HG02852 (cell line): ENCODE measurements around the gene RERE.
"Not testable (repeated sequence)": the region's sequence is repeated elsewhere in the genome, so short reads cannot be mapped to it uniquely, and the experiment has no call there.

Source experiments
- ATAC-seq: cut with Tn5 transposase; IDR thresholded peaks from one replicate; pipeline ENCODE4 v1.9.1; 2021; ENCODE audit warnings: mild to moderate bottlenecking, moderate library complexity; ENCODE audit not compliant: unreplicated experiment

RERE gene

GRCh38 chr1:8621034-8621582, 196.3 kb downstream of the RERE start:
- not testable (repeated sequence) for ATAC-seq

GRCh38 chr1:8619917-8620502, 197.4 kb downstream of the RERE start:
- ATAC-seq, result not testable (repeated sequence)

DNA sequence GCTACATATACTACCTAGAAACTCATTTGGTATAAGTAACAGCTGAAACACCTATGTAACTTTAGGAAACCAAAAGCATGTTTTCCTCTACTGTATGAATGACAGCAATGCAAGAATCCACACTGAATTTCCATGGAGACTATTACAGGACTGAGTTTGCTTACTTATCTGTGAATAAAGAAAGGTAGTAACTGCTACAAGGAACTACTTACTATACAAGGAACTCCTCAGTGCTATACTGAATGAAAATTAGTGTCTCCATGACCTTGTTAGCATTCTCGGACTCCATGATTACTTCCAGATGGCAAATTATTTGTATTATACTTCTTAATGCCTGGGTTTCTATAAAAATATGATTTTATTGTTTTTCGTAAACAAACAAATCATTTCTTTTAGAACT, 198.0 kb downstream of the RERE start:
- ATAC-seq, result not testable (repeated sequence)

- ATAC-seq, result not testable (repeated sequence)
These were observed 200.6 kb downstream of the RERE start for GRCh38 chr1:8616791-8617190.

DNA sequence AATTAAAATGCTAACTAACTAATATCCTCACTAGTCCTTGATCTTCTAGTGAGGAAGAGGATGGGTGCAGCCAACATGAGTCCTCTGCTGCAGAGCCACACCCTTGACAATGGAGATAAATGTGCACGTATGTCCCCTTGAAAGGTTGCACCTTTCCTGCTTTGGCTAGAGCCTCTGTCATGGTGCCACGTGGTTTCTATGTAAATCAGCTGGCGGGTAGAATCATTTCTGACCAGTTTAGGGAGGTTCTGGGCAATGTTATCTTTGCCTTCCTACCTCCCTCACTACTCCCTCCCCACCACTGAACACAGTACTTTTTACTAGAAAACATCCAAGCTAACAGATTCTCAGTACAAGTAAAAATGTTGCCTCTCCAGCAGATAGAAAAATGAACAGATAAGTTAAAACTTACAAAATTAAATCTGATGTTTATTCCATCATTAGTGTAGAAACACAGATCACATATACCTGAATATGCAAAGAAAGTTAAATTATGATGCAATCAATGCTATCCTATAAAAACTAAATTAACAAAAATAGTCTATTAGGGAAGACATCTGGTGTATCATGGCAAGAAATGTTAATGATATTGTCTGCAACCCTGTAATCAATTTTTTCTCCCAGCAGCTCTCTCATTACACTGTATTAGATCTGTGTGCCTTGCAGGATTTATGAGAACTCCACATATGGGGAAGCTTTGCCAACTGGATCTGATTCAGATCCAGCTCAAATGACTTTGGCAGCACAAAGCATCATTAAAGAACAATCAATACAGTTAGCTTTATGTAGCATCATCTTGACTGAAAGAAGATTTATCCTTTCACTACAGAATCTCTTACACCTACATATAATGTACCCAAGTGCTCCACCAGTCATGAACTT, 205.6 kb downstream of the RERE start:
- ATAC-seq, result not testable (repeated sequence)

- ATAC-seq, result no peak
These were observed 209.5 kb downstream of the RERE start for GRCh38 chr1:8607906-8608305.

- peak; percentile 68 for ATAC-seq
These were observed 213.1 kb downstream of the RERE start for GRCh38 chr1:8604041-8604945.

DNA sequence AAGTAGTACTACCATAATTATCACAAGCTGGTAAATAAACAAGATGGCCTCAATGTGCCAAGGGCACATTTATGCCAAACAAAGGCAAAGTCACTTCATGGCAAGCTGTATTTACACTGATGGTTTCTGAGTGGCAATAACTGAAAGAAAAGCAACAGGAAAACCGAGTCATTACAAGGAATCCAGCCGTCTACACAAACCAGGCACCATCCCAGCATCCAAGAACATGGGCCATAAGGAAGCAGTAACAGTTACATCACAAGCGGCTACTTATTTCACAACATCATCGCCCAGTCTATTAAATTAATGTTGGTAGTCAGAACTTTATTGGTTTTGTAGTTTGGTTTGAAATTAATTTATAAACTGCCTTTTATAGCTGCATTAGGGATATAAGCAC, 214.2 kb downstream of the RERE start:
- no peak for ATAC-seq

GRCh38 chr1:8602471-8603219, 214.8 kb downstream of the RERE start:
- no peak for ATAC-seq

- ATAC-seq, result no peak
These were observed 217.1 kb downstream of the RERE start for GRCh38 chr1:8600336-8600735.

DNA sequence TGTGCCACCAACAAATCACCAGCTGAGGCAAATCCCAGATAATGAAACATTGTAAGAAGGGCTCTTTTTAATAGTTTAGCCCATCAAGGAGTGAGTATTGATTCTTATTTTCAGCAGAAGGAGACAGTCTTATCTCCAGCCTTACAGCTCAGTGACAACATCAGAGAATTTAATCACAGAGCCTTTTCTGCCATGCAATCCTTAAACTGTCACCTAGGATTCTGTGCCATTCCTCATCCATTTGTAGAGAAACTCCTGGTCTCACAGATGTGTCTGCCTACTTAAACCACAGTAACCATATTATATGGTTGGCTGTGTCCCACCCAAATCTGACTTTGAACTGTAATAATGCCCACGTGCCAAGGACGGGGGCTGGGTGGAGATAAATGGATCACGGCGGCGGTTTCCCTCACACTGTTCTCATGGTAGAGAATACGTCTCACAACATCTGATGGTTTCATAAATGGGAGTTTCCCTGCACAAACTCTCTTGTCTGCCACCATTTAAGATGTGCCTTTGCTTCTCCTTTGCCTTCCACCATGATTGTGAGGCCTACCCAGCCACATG, 217.7 kb downstream of the RERE start:
- ATAC-seq, result no peak

GRCh38 chr1:8598783-8599182, 218.7 kb downstream of the RERE start:
- no peak for ATAC-seq

- ATAC-seq, result no peak
These were observed 219.2 kb downstream of the RERE start for GRCh38 chr1:8598060-8598724.

- no peak for ATAC-seq
These were observed 220.0 kb downstream of the RERE start for GRCh38 chr1:8597455-8597854.

DNA sequence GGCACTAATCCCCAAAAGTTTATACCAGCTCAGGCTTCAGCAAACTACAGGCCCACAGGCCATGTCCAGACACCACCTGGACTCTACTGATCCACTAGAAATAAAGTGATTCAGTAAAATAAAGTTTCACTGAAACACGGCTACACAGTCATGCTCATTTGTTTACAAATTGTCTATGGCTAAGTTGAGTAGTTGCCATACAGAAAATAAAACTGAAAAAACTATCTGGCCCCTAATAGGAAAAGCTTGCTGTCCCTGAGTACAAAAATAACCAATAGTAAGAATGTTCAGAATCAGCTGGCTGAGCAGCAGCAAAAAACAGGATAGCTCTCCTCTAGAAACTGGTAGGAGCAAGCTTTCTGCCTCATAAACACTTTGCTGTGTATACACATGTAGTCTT, 221.5 kb downstream of the RERE start:
- ATAC-seq, result no peak

DNA sequence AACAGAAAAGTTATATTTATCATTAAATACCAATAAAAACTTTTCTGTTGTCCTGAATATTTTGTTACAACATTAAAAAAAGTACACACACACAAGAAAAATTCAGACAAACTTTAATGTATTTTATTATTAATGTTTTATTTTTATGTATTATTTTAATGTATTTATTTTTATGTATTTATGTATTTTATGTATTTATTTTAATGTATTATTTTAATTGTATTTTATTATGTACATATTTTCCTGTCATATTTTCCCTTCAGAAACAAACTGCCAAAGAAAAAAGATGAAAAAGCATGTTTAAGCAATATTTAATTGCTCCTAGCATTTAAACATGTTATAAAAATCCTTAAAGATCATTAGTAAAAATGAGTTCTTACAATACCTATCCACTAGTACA, 222.1 kb downstream of the RERE start:
- ATAC-seq, result no peak

DNA sequence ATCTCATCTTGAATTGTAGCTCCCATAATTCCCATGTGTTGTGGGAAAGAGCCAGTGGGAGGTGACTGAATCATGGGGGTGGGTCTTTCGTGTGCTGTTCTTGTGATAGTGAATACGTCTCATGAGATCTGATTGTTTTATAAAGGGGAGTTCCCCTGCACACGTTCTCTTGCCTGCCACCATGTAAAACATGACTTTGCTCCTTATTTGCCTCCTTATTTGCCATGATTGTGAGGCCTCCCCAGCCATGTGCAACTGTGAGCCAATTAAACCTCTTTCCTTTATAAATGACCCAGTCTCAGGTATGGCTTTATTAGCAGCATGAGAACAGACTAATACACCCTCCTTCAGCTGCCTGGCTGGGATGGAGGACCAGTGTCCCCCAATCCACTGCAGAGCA, 224.1 kb downstream of the RERE start:
- ATAC-seq, result not testable (repeated sequence)

DNA sequence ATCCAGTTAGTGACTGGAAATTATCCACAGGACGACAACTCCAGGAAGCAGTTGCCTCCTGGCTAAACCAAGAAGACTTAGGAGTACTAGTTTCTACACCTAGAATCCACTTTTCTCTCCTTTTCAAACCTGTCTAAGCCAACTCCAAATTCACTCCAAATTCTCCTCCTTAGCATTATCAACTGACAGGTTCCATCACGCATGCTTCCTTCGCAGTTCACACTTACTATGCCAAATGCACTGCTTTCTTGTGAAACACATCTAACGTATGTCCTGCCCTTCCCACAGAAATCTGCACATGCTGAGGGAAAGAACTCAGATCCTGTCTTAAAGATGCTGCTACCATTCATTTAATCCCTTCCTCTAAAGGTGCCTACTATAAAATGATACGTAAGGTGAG, 225.9 kb downstream of the RERE start:
- no peak for ATAC-seq

DNA sequence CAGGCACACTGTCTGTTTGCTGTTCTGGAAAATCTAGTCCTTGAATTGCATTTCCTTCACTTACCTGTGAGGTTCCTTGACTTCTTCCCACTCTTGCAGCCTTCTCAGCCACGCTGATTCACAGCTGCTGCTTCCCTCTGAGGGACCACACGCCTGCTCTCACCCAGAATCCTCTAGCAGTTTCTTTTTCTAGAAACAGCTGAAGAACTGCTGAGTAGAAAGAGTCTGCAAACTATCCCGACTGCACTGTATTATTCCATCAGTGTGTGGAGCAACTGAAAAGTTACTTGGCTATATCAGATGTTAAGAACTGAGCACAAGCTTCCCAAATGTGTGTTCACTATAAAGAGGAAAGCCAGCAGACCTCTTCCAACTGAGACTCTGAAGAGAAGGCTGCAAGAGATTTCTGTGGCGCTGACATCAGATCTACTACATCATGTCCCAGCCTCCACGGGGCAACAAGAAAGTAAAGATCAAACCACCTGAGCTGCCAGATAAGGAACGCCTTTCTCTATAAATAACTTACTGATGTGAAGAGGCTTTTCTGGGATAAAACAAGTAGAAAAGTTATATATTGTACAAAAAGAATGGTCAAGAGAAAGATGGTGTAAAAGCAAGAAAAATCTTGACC, 226.6 kb downstream of the RERE start:
- no peak for ATAC-seq
